AG20443 (cell line): ENCODE results near the gene SEC16B.

Experiments
- DNase-seq: peaks from one replicate; pipeline ENCODE4 v3.0.0; 2012; ENCODE audit warnings: low spot score, mixed read lengths

Gene SEC16B

DNA sequence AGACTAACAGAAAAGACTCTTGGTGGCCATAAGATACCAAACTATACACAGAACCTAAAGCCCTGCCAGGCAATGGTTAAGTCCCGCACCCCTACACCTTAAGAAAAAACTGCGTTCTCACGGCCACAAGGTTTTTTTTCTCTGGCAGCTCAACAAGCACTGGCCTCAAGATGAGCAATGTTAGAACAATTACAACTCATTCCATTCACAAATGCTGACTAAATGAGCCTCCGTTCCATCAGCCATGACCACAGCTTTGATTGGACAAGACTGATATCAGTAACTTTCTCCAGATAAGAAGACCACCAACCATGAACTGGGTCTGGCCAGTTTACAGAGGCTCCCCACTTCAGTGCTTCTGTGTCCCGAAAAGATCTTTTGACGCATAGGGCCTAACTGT lies 31.9 kb downstream of the SEC16B start:
- peak; percentile 66 for DNase-seq

DNA sequence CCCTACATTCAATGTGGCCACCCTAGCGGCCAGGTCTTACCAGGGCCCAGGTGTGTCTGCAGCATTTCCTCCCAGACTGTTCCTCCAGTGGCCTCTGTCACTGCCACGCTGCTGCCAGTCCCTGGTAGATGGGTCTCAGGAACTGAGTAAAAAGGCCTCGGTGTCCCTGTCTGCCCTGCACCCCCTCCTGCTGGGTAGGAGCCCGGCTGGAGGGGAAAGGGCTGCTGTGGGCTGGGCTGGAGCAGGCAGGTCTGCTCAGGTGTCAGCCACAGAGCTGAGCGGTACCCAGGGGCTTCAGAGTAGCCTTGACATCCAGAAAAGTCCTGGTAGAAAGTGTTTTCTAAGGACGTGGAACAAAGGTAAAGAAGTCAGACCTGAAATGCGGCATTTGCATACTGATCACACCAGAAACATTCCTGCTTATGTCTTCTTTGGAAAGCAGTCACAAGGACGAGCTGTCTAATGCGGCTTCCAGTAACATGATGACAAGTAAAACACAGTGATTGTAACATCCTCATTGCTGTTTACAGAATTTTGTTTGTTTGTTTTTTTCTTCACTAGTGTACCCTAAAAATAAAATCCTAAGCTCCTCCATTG lies 32.6 kb downstream of the SEC16B start:
- no peak for DNase-seq

DNA sequence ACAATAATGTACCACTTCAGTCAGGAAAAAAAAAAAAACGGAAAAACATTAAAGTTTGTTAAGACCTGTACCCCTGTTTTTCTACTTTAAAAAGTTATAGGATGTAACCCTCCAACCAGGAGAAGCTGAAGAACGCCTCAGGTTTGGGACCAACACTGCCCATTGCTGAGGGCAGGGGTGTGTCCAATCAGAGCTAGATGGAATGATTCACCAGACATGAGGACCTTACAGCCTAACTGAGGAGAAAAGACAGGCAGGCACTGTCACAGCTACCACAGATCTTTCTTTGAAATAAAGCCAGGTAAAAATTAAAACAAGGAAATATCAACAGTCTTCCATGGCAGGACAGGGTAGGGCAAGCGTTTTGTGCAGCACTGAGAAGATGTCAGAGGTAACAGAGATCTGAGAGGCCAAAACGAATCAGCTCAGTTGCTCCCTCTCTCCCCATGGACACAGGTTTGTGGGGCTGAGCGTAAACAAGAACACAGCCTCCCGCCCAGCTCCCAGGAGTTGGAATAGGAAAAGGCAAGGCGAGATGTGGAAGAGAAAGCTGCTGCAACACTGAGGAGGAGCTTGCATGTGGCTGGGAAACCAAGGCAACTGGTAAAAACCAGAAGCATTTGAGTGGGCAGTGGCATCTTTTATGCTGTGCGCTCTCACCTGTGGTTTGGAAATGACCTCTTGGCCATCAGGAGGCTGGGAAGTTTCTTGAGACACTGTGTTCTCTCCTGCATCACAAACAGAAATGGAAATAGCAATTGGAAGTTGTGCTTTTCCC lies 34.0 kb downstream of the SEC16B start:
- peak; percentile 38 for DNase-seq

DNA sequence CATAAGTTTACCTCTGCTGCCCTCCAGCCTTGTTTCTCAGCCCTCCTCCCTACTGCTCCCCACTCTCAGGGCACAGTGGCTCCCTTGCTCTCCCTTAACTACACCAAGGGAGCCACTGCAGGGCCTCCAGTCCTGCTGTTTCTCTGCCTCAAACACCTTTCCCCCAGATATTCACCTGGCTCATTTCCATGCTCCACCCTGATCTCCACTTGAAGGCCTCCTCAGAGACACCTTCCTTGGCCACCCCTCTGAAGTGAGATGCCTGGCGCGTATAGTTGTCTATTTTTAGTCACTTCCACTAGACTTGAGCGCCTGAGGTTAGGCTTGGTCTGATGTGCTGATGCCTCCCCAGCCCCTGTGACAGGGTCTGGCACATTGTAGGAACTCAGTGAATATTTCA lies 34.9 kb downstream of the SEC16B start:
- no peak for DNase-seq

DNA sequence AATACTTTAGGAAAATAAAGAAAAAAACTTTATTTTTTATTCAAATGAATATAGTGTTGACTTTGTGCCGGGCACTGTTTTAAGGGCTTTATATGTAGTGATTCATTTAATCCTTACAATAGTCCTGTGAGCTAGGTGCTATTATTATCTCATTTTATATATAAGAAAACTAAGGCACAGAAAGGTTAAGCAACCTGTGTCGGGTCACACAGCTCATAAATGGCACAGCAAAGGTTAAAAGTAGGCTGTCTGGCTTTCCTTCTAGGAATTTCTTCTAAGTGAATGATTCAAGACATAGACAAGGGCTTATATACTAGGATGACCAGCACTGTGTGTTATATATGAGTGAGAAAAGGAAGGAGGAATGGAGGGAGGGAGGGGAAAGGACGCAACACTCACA lies 35.4 kb downstream of the SEC16B start:
- no peak for DNase-seq

DNA sequence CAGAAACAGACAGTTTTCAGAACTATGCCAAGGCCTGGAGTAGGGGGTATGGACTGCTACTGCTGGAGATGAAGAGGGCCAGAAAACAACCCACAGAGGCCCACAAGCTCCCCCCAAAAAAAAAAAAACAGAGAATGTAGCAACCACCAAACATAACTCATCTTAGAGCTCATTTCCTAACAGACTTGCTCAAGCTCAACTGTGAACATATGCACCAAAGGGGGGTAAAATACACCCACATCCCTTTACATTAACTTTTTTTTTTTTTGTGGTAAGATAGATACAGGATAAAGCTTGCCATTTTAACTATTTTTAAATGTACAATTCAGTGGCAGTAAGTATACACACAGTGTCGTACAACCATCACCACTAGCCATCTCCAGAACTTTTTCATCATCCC lies 36.0 kb downstream of the SEC16B start:
- DNase-seq = no peak

DNA sequence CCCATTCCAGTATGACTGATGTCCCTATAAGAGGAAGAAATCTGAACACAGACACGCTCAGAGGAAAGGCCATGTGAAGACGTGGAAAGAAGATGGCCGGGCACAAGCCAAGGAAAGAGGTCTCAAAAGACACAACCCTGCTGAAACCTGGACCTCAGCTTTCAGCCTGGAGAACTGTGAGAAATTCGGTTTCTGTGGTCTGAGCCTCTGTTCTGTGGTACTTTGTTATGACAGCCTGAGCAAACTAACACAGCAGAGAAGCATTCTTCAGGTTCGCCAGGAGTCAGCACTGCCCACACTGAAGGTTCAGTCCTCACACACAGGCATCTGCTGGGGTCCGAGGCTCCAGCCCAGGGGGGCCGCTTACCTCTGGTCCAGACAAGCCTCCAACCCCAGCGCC lies 37.7 kb downstream of the SEC16B start:
- no peak for DNase-seq

DNA sequence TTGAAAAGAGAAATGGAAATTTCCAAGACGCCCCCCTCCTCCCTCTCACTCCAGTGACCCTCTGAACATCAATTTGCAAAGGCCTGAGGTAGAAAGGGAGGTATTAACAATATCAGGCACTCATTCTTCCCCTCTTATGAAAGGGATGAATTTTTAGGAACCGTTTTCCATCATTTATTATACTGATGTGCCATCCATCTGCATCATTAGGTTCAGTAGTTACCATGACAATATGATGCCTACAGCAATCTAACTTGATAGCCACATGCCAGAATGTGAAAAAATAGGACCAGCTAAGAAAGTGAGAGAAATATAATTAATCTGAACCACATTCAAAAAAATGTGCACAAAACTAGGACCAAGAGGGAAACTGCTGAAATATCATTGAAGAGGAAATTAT lies 40.9 kb downstream of the SEC16B start:
- DNase-seq = no peak

DNA sequence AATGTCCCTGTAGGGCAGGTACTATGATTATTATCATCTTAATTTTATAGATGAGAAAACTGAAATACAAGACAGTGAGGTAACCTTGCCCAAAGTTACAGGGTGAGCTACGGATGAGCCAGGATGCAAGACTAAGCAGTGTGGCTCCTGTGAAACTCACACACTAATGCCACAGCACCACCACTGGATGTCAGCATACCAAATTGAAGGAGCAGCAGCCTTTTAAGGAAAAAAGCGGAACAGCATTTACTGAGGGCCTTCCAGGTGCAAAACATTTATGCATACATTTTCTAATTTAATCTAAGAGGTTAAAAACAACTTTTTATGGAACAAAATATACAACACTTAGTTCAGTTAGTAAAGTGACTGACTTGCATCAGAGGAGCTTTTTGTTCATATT lies 41.7 kb downstream of the SEC16B start:
- peak; percentile 35 for DNase-seq

DNA sequence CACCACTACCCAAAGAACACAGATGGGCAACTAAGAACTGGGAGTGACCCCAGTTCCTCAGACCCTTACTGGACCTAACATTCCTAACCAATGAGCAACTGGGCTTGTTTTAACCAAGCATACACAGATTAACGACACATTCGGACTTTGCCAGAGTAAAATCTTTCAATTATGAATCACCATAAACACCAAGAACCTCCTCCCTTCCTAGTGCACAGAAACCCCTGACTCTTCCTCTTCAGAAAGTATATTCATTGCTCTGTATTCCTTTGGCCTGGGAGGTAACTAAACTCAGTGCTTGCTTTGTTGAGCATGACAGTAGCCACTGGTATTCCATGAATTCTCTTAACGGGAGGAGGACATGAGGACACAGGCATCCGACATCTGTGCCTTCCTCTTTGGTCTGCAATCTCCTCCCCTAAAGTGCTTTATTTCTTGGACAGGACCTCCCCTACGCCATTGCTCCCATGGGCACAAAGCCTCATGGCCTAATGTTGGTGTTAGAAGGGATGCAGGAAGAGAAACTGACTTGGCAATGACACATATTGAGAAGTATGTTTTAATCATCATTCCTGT lies 42.7 kb downstream of the SEC16B start:
- DNase-seq = peak; percentile 80

DNA sequence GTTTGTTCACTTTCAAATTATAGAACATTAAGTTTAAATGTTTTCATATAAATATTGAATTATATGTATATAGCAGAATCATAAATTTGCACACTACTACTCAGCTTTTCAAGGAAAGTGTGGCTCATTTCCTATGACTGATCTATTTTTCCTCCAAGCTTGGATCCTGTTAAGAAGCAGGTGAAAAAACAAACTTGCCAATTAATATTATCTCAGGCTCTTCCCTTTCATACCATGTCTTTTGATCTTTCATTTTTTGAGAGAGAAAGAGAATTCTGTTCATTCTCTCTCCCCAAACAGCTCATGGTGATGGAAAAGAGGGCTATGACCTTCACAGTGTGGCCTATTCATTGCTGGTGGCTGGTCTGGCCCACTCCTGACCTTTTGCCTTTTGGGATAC lies 43.7 kb downstream of the SEC16B start:
- no peak for DNase-seq

DNA sequence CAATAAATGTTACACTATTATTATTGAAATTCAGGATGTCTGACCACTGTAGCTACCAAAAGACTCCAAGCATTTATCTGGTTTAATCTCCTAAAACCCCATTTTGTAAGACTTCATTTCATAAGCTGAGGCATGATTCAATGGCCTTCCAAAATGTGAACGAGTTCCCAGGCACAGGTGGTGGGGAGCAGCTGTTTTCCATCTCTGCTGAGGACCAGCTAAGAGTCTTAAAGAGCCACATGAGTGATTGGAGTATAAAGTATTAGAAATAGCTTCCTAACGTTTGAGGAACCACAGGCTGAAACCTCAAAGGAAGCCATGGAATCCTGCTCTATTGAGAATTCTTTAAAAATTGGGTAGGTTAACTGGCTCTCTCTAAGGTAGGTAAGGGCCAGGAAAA lies 44.9 kb downstream of the SEC16B start:
- DNase-seq = no peak

DNA sequence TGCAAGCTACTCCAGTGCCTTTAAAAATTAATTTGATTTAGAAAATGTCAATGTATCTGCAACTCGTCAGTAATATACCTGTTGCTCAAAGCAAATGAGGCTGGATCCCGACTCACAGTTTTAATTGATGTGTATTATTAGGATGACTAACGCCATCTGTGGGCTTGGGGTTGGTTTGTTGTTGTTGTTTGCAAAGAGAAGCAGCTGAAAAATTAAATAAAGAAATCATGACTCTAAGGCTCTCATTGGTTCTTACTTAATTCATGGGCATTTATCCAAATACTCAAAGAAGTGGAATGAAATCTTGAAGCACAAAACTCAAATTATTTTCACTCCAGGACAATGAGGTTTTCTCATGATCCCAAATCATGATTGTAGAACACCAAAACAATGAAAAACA lies 46.4 kb downstream of the SEC16B start:
- DNase-seq = no peak

DNA sequence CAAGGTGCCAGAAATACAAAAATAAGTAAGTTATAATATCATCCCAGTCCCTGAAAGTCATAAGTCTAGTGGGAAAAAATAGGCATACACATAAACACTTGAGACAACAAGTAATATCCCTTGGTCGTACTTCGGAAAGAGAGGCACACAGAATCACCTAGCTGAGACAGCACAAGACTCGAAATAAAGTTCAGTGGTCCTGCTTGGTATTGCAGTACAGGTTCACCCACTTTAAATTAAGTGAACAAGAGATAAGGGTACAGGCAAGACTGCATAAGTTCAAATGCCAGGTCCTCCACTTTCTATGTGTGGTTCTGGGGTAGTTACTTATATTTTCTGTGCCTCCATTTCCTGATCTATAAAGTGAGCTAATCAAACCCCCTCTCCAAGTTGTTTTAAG lies 47.6 kb downstream of the SEC16B start:
- DNase-seq = no peak

DNA sequence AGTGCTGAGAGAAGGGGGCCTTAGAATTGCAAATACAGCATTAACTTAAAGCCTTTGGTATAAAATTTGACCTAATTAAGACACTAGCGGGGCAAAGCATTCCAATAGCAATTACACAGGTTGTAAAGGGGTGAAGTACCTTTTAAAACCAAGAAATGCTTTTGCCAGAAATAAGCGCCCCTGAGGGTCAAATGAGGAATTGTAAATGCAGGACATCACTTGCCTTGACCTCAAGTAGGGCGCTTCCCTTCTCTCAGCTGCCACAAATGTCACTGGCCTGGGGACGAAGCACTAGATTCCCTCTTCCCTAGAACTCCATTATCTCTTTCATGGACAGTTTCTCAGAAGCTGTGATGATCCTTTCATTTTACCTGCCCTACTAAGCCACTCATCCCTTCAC lies 48.3 kb downstream of the SEC16B start:
- no peak for DNase-seq

DNA sequence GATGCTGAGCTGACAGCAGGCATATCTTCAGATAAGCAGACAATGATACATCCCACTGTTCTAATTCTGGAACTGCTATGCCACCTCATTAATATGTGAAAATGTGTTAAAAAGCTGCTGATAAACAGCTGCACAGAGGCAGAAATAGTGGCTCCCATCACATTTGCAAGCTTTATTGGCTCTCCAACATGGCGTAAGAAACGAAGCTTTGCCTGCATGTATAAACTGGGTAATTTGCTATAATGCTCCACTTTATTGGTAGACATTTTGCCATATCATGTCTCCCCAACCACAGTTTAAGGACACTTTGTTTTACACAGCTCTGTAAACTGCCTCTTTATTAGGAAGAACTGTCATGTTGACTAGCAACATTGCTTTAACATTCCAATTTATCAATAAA lies 49.8 kb downstream of the SEC16B start:
- DNase-seq = no peak

DNA sequence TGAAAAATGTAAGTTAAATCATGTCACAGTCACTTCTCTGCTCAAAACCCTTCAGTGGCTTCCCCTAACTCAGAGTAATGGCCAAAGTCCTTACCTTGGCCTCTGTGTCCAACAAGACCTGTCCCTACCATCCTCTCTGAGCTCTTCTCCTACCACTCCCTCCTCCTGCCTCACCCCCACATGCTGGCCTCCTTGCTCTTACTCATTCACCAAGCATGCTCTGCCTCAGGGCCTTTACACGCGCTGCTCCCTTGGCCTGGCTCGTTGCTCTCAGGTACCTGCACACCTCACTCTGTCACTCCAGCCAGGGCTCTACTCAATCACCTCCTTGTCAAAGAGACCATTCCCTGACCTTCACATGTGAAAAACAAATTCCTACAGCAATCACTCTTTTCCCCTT lies 54.2 kb downstream of the SEC16B start:
- no peak for DNase-seq

DNA sequence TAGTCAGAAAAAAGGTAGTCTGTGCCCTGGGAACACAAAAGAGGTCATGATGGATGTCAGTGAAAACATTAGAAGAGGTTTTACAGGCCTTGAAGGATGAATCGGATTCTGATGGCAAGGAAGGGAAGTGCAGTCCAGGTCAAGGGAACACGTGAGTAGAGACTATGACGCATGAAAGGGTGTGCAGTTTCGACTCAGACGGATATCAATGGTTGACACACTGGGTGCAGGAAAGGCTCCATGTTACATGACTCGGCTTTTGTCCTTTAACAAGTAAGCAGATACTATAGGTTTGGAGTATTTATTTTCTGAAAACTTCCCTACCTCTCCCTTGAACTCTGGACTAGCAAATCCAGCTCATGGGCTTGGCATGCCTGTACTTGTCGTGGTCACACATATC lies 55.3 kb downstream of the SEC16B start:
- no peak for DNase-seq

DNA sequence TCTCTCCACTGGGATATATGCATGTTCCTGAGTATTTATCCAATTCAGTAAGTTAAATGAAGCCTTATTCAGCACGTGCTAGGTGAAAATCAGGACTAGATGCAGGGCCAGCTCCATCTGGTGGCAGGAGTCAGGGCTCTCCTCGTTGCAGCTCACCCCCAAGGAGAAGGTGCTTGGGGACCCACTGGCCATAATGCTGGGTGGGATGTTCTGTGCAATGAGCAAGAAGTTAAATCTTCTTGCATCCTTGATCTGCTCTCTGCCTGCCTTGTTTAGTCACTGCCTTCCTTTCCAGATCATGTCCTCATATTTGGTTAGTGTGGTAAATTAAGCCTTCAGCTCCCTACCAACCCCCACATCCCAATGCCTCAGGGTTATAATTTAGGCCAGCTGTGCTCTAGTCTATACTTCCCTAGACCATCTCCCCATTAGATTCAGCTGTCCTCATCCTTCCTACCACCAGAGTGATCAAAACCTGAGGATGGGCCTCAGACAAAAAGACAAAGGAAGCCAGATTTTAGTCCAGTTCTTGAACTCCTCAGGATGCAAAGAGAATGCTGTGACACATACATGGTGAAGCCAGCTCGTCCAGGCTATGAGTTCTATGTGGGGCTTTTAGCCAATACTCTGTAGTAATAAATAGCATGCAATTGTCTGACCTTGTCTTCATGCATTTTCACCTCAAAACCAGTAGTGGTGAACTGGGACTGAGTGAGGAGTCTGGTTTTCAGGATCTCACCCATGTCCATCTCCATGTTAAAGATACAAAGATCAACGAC lies 55.9 kb downstream of the SEC16B start:
- peak; percentile 60 for DNase-seq

DNA sequence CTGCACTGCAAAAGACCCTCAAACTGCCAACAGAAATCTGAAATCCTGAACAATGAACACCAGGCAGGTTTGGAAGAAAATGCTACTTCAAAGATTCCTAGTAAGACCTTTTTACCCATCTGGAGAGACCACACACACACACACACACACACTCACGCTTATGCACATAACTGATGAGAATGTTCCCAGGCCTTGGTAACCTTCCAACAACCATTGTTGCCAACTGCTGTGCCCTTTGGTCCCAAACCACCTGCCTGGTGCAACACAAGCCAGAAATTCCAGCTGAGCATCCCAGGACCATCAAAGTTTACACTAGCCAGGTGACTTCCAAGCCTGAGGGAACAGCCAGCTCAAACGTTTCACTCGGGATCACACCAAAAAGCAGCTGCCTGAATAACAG lies 56.9 kb downstream of the SEC16B start:
- DNase-seq = no peak

DNA sequence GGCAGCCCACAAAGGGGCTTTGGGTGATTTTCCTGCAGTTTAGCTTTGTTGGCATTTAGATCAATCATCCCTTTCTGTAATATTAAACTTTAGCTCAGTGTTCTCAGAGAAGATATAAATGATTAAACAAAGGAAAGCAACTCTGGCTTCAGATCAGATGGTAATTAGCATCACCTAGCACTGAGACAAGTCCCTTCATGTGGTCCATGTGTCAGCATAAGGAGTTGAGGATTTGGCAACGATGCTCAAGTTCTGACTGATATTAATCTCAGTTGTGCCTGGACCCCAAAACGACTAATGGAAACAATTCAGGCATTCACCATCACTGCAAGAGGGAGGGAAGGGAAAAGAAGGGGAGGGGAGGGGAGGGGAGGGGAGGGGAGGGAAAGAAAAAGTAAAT lies 60.4 kb downstream of the SEC16B start:
- DNase-seq = no peak

DNA sequence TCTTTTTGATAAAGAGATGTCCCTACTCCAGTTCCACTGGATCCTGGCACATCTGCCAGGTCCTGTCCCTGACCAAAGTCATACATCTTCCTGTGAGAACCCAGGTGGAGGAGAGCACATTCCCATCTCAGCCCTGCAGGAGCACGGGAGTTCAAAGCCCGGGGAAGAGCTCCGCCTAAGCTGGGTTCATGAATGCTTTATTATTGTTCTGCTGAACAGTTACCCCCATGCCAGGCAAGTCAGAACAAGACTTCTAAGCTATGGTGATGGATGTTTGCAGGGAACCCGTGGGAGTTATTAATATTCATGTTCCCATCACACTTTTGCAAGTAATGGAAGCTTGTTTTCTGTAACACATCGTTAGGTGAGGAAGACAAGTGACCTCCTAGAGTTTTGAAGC lies 62.9 kb downstream of the SEC16B start:
- no peak for DNase-seq

DNA sequence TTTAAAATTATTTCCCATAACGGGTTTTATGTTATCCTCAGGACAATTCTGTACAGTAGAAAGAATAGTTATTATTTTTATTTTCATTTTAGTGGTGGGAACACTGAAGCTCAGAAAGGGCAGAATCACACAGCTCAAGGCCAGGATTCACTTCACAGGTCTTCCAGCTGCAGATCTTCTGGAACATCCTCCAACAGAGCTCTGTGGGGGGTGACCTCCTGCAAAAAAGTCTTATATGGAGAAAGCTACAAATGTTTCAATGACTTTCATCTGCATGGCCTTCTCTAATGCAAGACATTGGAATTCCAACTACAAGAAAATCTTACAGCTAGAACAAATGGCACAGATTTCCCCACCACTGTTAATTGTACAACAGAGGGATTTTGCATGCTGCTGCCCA lies 64.2 kb downstream of the SEC16B start:
- no peak for DNase-seq
